ENCODE data around the gene TMEM131L.
"Not testable (repeated sequence)": the region's sequence is repeated elsewhere in the genome, so short reads cannot be mapped to it uniquely, and the experiment has no call there.

Gene TMEM131L

GRCh38 chr4:153649572-153649991 is 183.4 kb downstream of the TMEM131L start:
- no peak for DNase-seq (ENCODE audit: low read depth in 3 of 3)

GRCh38 chr4:153651116-153651515 is 185.0 kb downstream of the TMEM131L start:
- DNase-seq (ENCODE audit: low read depth in 3 of 3): no peak

GRCh38 chr4:153651587-153651986 is 185.4 kb downstream of the TMEM131L start:
- peak in 2 of 3 experiments; percentile 27 to 55 for DNase-seq (ENCODE audit: low read depth in 3 of 3)

- DNase-seq (ENCODE audit: low read depth in 3 of 3): peak in 1 of 3 experiments; percentile 19
Measured at GRCh38 chr4:153652051-153652784, 186.1 kb downstream of the TMEM131L start.

- no peak for DNase-seq (ENCODE audit: low read depth in 3 of 3)
Measured at GRCh38 chr4:153655002-153655541, 188.9 kb downstream of the TMEM131L start.

GRCh38 chr4:153655928-153656327 is 189.8 kb downstream of the TMEM131L start:
- DNase-seq (ENCODE audit: low read depth in 3 of 3): no peak

- DNase-seq (ENCODE audit: low read depth in 3 of 3): no peak
Measured at GRCh38 chr4:153661215-153661822, 195.2 kb downstream of the TMEM131L start.

- no peak for DNase-seq (ENCODE audit: low read depth in 3 of 3)
Measured at GRCh38 chr4:153661908-153662307, 195.7 kb downstream of the TMEM131L start.

- no peak for DNase-seq (ENCODE audit: low read depth in 3 of 3)
Measured at GRCh38 chr4:153663667-153664066, 197.5 kb downstream of the TMEM131L start.

GRCh38 chr4:153666505-153666904 is 200.3 kb downstream of the TMEM131L start:
- DNase-seq (ENCODE audit: low read depth in 3 of 3): not testable (repeated sequence)

GRCh38 chr4:153668647-153669046 is 202.5 kb downstream of the TMEM131L start:
- DNase-seq (ENCODE audit: low read depth in 3 of 3): no peak

- DNase-seq (ENCODE audit: low read depth in 3 of 3): no peak
Measured at GRCh38 chr4:153669838-153670237, 203.7 kb downstream of the TMEM131L start.

- DNase-seq (ENCODE audit: low read depth in 3 of 3): no peak
Measured at GRCh38 chr4:153676486-153676885, 210.3 kb downstream of the TMEM131L start.

GRCh38 chr4:153676984-153677383 is 210.8 kb downstream of the TMEM131L start:
- DNase-seq (ENCODE audit: low read depth in 3 of 3): no peak

- DNase-seq (ENCODE audit: low read depth in 3 of 3): no peak
Measured at GRCh38 chr4:153679486-153679885, 213.3 kb downstream of the TMEM131L start.

GRCh38 chr4:153683763-153684181 is 217.6 kb downstream of the TMEM131L start:
- peak in 1 of 3 experiments; percentile 1 for DNase-seq (ENCODE audit: low read depth in 3 of 3)

GRCh38 chr4:153684182-153684970 is 218.2 kb downstream of the TMEM131L start, which contains the start of gene TLR2:
Gene TLR2, plus strand, starts transcription at chr4:153684280. Its CDS starts 18,628 bp downstream, at chr4:153702908.
- DNase-seq (ENCODE audit: low read depth in 3 of 3): peak; percentile 38 to 67 (median 42)

- DNase-seq (ENCODE audit: low read depth in 3 of 3): peak in 1 of 3 experiments; percentile 10
Measured at GRCh38 chr4:153684971-153685371, 218.8 kb downstream of the TMEM131L start.
